Activated B cell treated with CpG ODN at 0.5 μM for 24 hours (primary cell): ENCODE measurements around the gene GLRX2. TPM values are rescaled to one million over a fixed set of nuclear protein-coding genes. Genes with fewer than 3 reads are reported as not detected.

ENCODE experiments used
- ATAC-seq: fragments of 200-7000 bp; cut with Tn5 transposase; one replicate; pipeline ENCODE4 v1.10.0; 2021; ENCODE audit warnings: low read depth, mild to moderate bottlenecking, moderate library complexity
- CTCF ChIA-PET: fragments of 350-600 bp; sonication (Branson Sonifier 250); formaldehyde crosslinking; loops from one replicate; lab custom pipeline; 2021; ENCODE audit warnings: antibody characterized with exemption; lab: Charles Lee
- POLR2A ChIA-PET: fragments of 350-600 bp; sonication (Branson Sonifier 250); formaldehyde crosslinking; loops from one replicate; lab custom pipeline; 2021; ENCODE audit warnings: antibody characterized with exemption; lab: Charles Lee
- DNase-seq: peaks from one replicate; pipeline ENCODE4 v3.0.0; 2022
- H3K27ac Mint-ChIP-seq: one replicate; pipeline ENCODE4 v1.8.0; 2020; ENCODE audit warnings: mixed read lengths
- H3K27me3 Mint-ChIP-seq: one replicate; pipeline ENCODE4 v1.8.0; 2021; ENCODE audit warnings: mixed read lengths
- H3K36me3 Mint-ChIP-seq: one replicate; pipeline ENCODE4 v1.8.0; 2021; ENCODE audit warnings: low read depth, mixed read lengths
- H3K4me1 Mint-ChIP-seq: one replicate; pipeline ENCODE4 v1.8.0; 2021; ENCODE audit warnings: mixed read lengths
- H3K4me3 Mint-ChIP-seq: one replicate; pipeline ENCODE4 v1.8.0; 2020; ENCODE audit warnings: mild to moderate bottlenecking, mixed read lengths
- H3K9me3 Mint-ChIP-seq: one replicate; pipeline ENCODE4 v1.8.0; 2020; ENCODE audit warnings: mixed read lengths
- CTCF ChIP-seq: fragments of 200-600 bp; IDR thresholded peaks from one replicate; pipeline ENCODE4 v1.8.0; 2022; ENCODE audit warnings: antibody characterized with exemption, mild to moderate bottlenecking
- intact Hi-C: fragments of 100-400 bp; cut with micrococcal nuclease; formaldehyde crosslinking; loops from one replicate; pipeline ENCODE4 v1.15.1; 2024
- total RNA-seq: library from RNA; stranded (reverse); gene quantifications from 2 replicates; pipeline ENCODE4 v1.2.3, GENCODE V29; 2022

The GLRX2 gene
- total RNA-seq, 1 donor from 2014 or later: 14.4 TPM

GRCh38 chr1:193115629-193116227, 10.5 kb upstream of the GLRX2 start:
- no peaks in the 10 kb centered on the region for H3K9me3 Mint-ChIP-seq
- no peaks in the 10 kb centered on the region for H3K27me3 Mint-ChIP-seq
- no peak for ATAC-seq
- intact Hi-C loops: no loop called here
- H3K27ac Mint-ChIP-seq: no peak overlapping the region
- CTCF ChIA-PET: no interaction called here
- peaks cover 5% of the 10 kb centered on the region for H3K4me1 Mint-ChIP-seq
- no peak for TF ChIP-seq CTCF
- DNase-seq: no peak
- no peak overlapping the region for H3K4me3 Mint-ChIP-seq
- POLR2A ChIA-PET: no interaction called here
- no peaks in the 10 kb centered on the region for H3K36me3 Mint-ChIP-seq

GRCh38 chr1:193114485-193115095, 9.4 kb upstream of the GLRX2 start:
- Mint-ChIP-seq H3K4me3 (no peak overlapping the region), H3K27ac (no peak overlapping the region), H3K9me3 (no peaks in the 10 kb centered on the region), H3K4me1 (peaks cover 2% of the 10 kb centered on the region), H3K27me3 (no peaks in the 10 kb centered on the region), H3K36me3 (no peaks in the 10 kb centered on the region)
- DNase-seq (no peak), ATAC-seq (no peak)
- CTCF ChIA-PET: no interaction called here
- POLR2A ChIA-PET: no interaction called here
- no peak for TF ChIP-seq CTCF
- intact Hi-C loops: no loop called here

- Mint-ChIP-seq H3K4me3 (no peak overlapping the region), H3K27me3 (no peaks in the 10 kb centered on the region), H3K9me3 (no peaks in the 10 kb centered on the region), H3K4me1 (peaks cover 2% of the 10 kb centered on the region), H3K27ac (no peak overlapping the region), H3K36me3 (no peaks in the 10 kb centered on the region)
- ChIA-PET POLR2A (no interaction called here), CTCF (no interaction called here)
- DNase-seq (no peak), ATAC-seq (no peak)
- intact Hi-C loops: no loop called here
- no peak for TF ChIP-seq CTCF
Measured at GRCh38 chr1:193113992-193114332, 8.7 kb upstream of the GLRX2 start.

GRCh38 chr1:193113258-193113991, 8.2 kb upstream of the GLRX2 start:
- H3K4me1 Mint-ChIP-seq: no peaks in the 10 kb centered on the region
- CTCF ChIA-PET: no interaction called here
- no peaks in the 10 kb centered on the region for H3K27me3 Mint-ChIP-seq
- no peak for TF ChIP-seq CTCF
- no peak overlapping the region for H3K27ac Mint-ChIP-seq
- no peak for ATAC-seq
- no peaks in the 10 kb centered on the region for H3K9me3 Mint-ChIP-seq
- no peak overlapping the region for H3K4me3 Mint-ChIP-seq
- intact Hi-C loops: no loop called here
- POLR2A ChIA-PET: no interaction called here
- DNase-seq: no peak
- H3K36me3 Mint-ChIP-seq: no peaks in the 10 kb centered on the region

GRCh38 chr1:193111641-193112090, 6.5 kb upstream of the GLRX2 start:
- Mint-ChIP-seq H3K27me3 (no peaks in the 10 kb centered on the region), H3K4me1 (no peaks in the 10 kb centered on the region), H3K36me3 (no peaks in the 10 kb centered on the region), H3K9me3 (no peaks in the 10 kb centered on the region), H3K4me3 (no peak overlapping the region), H3K27ac (no peak overlapping the region)
- TF ChIP-seq CTCF: no peak
- intact Hi-C loops: no loop called here
- ChIA-PET CTCF (interaction anchor here (1.1 kb wide), 1 partner anchor 10 kb away, joined by 3 read pairs; no protein-coding TSS in a partner anchor), POLR2A (no interaction called here)
- DNase-seq: no peak
- ATAC-seq: no peak
